Stimulated activated CD4-positive, alpha-beta T cell treated with anti-CD3 and anti-CD28 coated beads, Interleukin-1b, Interleukin-23, amount 100 ng/mL, for 24 hours (primary cell): ENCODE data around the gene TMEM107.

Source experiments
- DNase-seq, 4 experiments: peaks; one replicate each; pipeline ENCODE4 v3.0.0-alpha.2; 2020; ENCODE audit warnings: low read depth in 4 of 4, low spot score in 1 of 4

The TMEM107 gene

DNA sequence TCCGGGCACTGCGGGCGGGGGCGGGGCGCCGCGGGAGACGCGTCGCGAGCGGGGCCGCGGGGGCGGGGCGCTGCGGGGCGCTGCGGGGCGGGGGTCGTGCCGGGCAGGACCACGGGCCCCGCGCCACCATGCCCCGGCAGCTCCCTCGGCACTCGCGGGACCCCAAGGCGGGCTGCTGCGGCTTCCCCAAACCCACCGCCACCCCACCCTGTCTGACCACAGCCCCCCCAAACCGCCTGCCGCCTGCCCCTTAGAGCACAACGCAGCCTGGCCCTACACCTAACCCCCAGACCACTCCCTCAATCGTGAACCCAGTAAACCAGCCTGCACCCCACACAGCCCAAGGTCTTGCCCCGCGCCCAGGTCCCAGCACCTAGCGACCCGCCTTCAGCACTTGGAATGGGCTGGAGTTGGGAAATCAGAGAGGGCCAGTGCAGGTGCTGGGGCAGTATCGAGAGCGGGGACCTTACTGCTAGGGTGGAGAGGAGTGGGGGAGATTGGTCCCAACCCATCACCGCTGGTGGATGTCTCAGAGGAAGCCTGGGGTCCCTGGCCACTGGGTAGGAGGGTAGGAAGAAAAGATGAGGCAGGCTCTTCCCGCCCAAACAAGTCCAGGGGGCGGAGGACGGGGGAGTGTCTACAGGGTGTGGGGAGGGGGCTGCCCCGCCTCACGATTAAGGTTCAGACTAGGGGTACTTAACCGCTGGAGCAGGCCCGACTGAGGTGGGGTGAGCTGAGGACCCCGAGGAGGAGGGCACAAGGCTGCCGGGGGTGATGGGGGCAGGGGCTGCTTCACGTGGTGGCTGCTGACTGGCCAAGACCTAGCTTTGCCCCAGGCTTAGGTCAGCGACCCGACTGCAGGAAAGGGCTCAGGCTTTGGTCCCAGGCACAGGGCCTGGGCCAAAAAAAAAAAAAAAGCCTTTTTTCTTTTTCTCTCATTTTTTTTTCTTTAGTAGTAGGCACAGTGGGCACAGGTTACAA, 12.9 kb downstream of the TMEM107 start:
- DNase-seq: no peak

DNA sequence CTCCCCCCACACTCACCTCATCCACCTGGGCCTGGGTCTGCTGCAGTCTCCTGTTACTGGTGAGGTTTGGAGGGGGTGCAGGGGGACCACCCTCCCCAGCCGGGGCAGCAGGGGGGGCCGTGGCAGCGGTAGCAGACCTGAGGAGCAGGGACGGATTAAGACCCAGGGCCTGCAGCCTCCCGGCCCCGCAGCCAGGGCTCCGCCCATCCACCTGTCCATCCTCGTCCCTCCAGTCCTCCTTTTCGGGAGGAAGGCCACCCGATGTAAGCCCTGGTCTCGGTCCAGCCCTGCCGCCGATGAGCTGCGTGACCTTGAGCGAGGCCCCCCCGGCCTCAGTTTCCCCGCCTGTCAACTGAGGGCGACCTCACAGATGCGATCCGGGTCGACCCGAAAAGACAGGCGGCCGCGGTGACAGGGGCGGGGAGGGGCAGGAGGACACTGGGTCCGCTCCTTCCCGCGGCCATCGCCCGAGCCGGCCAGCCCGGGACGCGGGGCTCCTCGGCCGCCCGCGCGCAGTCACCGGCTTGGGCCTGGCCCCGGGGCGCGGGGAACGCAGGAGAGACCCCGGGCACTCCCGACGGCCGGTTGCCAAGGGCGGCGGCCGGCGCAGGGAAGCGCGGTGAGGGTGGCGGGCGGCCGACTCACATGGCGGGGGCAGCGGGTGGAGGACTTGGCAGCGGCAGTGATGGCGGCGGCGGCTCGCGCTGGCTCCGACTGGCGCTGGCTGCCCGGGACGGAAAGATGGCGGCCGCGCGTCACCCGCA, 13.8 kb downstream of the TMEM107 start, which contains the start of gene VAMP2:
Gene VAMP2 (minus strand): TSS at position 716 of the 764 bp plus-strand sequence. CDS start 69 bp downstream, at position 647.
- peak in 3 of 4 experiments; percentile 67 to 75 (median 68) for DNase-seq

DNA sequence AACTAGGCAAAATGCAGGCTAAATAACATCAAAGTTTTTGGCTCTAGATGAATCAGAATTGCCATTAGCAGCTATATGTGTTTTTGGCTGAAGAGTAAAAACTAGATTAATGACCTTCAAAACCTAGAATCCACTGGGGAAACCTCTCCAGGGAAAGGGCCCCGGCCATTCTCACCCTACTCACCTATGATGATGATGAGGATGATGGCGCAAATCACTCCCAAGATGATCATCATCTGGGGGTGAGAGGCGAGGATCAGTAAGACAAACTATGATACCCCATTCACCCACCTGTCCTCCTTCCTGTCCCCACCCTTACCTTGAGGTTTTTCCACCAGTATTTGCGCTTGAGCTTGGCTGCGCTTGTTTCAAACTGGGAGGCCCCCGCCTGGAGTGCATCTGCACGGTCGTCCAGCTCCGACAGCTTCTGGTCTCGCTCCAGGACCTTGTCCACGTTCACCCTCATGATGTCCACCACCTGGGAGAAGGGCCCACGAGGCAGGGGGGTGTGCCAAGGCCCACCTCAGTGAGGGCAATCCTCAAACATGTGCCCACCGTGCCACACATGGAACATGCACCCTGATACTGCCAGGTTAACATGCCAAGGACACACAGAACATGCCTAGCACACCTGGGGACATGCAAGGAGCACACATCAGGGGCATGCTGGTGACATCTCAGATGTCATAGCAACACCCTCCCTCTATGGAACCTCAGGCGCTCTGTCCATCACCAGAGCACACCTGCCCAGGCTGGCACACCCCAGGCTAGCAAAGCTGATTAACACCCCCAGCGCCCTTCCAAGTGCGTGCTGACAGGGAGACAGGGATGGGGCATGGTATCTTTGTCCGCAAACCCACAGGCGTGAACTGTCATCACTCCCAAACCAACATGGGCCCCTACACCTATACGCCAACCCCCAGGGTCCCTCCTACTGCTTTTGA, 14.6 kb downstream of the TMEM107 start:
- no peak for DNase-seq

DNA sequence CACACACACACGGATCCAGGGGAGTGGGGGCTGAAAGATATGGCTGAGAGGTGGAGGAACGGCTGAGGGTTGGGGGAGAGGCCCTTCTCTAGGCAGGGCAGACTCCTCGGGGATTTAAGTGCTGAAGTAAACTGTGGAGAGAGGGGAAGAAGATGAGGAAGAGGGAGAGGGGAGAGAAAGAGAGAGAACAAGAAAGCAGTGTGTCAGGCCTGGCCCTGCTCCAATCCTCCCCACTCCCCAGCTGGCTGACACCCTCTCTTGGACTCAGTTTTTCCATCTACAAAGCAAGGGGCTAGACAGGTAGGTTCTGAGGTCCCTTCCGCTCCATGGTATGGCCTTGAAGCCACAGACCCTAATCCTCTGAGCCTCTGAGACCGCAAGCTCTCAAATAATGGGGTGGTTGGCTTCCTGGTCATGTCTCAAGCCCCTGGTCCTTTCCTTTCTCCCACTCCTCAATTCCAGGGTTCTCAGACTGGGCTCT, 15.4 kb downstream of the TMEM107 start:
- DNase-seq: no peak

DNA sequence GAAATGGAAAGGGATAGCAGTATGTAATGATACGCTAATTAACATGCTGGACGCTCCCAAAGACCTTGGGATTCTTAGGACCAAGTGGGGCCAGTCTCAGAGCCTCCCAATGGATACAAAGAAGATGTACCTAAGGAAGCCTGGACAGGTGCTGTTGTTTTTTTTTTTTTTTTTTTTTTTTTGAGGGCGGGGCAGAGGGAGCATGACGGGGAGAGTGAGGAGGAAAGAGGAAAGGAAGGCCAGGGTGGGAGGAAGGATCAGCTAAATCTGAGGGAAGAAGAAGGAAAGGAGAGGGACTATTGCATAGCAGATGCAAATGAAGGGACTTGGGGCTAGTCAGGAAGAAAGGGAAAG, 16.0 kb downstream of the TMEM107 start:
- no peak for DNase-seq

DNA sequence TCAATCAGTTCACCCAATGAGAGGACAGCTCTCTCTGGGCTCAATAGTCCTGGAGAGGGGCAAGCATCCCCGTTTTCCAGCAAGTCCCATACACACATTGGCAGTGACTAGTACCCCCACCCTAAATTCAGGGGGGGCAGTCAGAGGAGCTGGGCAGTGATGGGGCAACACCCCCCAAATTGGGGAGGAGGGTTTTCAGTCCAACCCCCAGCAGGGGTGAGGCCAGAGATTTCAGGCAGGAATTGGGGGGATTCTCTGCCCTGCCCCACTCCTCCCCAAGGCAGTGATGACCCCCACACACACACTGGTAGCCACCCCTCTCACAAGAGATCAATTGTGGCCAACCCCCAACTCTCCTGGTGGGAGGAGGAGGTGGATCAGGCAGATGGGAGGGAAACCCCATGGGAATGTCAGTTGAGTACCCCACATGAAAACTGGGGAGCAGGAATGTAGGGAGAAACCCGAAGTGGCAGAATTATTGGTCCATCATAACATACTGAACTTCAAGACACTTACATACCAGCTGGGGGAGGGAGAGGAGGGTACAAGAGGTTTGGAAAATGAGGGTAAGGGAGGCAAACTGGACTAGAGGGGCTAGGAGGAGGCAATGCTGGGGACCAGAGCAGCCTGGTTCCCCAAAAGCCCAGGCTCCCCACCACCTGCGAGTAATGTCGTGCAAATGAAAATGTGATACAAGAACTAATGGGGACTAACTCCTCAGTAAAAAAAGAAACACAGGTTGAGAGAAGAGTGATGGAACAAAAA, 16.5 kb downstream of the TMEM107 start:
- DNase-seq: no peak

DNA sequence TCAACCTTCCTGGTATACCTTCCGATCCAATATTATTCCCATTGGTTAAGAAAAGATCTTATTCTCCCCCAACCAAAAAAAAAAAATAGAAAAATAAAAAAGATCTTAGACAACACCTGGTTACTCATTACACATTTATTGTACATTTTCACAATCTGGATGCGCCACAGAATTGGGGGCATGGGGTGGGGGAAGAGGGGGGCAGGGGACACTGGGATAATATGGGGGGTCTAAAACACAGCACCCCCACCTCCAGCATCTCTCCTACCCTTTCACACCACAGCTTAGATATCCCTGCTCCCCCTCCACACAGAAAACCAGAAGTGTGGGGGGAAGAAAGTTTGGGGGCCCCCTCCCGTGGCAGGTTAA, 17.2 kb downstream of the TMEM107 start:
- no peak for DNase-seq

DNA sequence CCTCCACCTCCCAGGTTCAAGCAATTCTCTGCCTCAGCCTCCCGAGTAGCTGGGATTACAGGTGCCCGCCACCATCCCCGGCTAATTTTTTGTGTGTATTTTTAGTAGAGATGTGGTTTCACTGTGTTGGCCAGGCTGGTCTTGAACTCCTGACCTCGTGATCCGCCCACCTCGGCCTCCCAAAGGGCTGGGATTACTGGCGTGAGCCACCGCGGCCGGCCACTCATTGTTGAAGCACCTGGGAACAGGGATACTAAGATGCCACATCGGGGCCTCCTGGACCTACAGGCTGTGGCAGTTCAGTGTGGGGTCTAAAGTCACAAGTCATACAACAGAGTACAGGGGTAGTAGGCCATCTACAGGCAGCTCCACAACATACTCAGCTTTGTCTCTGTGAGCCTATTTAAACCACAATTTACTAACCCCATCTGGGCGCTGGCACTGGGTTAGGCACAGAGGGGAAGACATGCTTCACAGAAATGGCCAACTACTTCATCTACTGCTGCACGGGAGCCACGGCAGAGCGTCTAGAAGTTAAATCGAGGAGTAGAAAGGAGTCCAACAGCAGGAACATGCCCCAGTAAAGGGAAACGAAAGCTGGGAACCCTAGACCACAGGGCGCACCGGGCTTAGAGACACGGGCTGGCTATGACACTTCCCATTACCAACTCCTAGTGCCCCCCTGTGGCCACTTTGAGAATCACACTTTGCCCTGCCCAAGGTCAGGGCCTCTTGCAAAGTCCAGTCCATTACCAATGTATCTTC, 17.7 kb downstream of the TMEM107 start:
- peak; percentile 67 to 89 (median 82) for DNase-seq

DNA sequence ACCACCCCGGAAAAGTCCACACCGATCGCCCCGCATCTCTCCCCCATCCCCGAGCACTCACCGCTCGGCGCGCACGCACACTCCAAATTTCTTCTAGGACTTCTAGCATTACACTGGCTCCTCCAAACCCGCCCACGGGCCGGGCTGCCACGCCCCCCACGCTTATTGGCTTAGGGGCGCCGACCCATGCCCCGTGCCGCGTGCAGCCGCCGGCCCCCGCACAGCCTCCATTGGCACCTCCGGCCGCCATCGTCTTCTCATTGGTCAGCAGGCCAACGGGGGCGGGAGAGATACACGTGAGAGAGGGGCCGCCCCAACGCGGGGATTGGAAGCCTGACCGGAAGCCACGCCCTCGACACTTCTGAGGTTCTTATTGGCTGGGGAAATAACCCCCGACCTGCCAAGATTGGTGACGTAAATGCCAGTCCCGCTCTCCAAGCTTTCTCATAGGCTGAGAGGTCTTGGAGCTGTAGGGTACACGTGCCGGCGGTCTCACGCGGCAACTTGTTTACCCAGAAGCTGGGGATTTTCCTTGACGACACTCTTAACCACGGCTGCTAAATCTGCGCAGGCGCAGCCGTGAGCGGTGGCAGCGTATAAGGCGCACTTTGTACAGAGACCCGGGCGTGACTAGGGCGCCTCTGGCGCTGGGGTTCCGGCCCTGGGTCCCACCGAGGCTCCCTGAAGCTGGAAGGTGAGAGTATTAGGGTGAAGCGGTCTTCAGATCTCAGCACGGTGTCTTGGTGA, 19.8 kb downstream of the TMEM107 start:
- peak; percentile 97 to 100 (median 100) for DNase-seq

DNA sequence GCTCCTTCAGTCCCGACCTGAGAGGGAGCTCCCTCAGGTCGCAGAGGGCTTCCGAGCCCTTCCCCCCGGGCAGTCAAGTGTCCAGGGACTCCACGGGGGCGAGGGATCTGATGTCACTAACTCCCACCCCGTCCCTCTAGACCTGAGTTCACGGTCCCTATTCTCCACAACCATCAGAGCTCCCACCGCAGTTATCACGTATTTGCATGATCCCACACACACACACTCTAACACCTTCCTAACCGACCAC, 20.3 kb downstream of the TMEM107 start:
- DNase-seq: no peak

DNA sequence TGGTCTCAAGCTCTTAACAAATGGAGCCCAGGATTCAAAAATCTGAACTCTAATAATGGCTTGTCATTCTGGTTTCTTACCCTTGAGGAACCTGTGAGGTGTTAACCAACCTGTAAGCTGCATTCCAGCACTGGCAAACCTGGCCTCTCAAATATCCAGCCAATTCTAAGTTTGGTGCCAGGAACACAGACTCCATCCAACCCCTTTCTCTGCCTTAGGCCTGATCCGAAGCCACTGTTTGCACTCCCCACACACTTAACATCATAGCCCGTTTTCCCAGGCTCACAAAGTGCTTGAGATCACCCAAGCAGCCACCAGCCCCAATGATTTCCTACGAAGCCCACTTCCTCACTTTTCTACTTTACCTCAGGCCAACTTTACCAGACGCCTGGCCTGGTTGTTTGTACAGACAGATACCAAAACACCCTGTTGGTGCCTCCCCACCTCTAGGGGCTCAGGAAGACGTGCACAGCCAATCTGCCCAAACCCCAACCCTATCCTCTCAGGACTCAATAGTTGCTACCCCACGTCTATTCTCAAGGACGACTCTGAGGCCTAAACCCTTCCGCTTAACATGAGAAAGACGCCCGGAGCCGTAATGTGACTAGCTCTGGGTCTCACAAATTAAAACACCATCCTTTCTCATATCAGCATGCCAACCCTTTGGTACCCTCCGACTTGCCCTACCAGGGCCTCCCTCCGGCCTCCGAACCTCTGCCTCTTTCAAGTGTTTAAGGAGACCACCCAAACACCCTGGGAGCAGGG, 20.8 kb downstream of the TMEM107 start:
- no peak for DNase-seq

DNA sequence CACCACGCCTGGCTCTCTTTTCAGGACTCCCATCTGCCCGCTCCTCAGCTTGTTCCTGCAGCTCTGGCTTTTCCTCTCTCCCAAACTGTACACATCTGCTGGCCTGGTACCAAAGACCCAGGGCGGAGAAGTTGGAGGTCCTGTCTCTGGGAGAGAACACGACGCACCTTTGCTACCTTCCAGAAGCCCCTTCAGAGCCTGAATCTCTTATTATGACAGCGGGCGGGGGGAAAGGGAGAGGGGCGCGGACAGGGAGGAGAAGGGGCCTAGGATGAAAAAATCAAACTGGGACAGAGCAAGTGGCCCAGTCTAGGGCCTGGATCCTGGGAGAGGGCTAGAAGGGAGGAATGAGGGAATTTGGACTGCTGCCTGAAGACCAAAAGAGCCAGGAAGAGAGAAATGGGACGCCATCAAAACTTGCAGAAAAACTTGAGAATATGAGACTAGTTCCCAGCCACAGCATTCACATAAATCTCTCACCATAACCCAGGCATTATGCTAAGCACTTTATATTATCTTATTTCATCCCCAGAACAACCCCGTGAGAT, 21.5 kb downstream of the TMEM107 start:
- DNase-seq: no peak

DNA sequence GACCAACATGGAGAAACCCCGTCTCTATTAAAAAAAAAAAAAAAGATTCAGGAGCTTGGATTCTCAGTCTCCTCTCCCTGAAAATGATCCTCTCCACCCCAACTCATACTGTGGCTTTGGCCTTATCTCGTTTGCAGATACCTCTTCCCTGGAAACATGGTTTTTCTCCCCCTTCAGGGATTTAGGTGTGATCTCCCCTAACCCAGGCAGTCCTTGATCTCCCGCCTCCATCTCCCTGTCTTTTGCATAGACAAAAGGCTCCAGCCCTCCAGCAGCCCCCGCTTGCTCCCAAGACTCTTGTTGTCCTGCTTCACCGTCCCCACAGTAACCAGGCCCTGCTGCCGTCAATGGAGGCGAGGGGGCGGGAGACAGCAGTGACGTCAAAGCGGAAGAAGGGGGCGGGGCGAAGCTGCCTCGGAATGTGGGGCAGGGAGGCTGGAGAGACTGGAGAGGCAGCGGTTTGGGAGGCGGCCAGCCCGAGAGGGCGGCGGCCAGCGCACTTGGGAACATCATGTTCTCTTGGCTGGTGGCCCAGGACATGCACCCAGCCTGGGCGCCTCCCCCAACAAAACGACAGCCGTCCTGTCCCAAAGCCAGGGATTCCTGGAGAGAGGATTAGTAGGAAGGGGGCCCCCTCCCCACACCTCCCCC, 22.1 kb downstream of the TMEM107 start:
- DNase-seq: peak; percentile 63 to 88 (median 72)

DNA sequence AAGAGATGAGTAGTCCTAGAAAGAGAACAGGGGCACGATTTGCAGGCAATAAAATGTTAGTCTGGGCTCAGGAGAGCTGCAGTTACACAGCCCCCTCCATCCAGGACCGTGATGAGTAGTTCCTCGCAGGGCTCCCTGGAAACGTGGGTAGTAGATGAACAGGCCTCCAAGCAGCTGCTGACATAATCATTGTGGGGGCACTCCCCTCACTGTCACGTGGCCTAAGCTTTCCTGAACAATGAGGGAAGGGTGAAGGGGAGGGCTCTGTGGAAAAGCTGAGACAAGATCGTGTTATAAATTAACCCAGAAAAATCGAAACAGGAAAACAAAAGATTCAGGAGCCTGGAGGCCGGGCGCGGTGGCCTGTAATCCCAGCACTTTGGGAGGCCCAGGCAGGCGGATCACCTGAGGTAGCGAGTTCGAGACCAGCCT, 22.6 kb downstream of the TMEM107 start:
- no peak for DNase-seq

DNA sequence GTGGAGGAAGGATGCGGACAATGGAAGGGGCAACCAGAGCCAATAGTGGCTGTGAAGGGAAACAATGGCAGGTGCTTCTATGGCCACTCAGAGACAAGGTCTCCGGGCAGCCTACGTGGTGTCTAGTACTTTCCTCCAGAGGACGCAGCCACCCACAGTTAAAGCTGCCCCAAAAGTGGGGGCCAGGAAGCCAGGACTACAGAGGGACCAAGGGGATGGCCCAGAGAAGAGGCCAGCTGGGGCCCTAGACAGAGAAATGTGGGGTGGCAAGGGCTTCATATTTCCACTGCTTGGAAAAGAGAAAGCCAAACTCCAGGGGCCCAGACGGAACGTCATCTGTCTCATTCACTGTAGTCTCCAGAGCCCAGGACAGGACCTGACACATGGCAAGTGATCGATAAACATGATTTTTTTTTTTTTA, 23.1 kb downstream of the TMEM107 start:
- DNase-seq: no peak

DNA sequence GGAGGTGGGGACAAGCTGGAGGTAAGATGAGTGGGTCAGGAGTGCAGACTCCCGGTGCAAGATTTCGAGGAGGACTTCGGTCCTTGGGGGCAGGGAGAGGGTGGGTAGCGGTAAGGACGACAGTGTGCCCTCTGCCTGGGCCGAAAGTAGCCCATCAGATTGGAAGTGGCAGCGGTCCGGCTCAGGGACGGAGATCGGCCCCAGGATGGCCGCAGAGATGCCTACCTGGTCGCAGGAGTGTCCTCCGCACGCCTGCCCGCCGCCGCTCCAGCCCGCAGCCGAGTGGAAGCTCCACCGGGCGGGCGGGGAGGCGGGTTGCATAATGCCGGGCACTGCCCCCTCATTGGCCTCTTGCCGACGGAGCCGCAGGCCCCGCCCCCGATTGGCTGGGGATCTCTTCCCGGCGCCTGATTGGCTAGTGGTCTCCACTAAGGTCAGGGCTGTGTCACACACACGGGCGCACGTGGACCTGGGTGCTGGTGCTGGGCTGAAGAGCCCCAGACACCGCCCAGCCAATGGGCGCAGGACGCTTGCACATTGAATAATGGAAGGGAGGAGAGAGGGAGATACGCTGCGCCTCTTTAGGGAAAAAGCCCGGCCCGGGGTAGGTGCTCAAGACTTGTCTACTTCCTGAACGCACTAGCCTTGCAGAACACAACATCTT, 23.9 kb downstream of the TMEM107 start, which contains the start of gene PER1:
Gene PER1 (minus strand): TSS at position 293 of the 664 bp plus-strand sequence. CDS start 1,698 bp downstream, outside the sequence.
- peak in 3 of 4 experiments; percentile 59 to 94 (median 82) for DNase-seq
